ENCODE measurements around the gene KRTAP5-5. TPM values are rescaled to one million over a fixed set of nuclear protein-coding genes. Genes with fewer than 3 reads are reported as not detected.

Gene KRTAP5-5
- total and polyA plus RNA-seq, 2 of the 8 experiments (the other 6 are each of a cell fraction or from before 2014, with no cell fraction given), result 0.09 TPM; not detected in 1

DNA sequence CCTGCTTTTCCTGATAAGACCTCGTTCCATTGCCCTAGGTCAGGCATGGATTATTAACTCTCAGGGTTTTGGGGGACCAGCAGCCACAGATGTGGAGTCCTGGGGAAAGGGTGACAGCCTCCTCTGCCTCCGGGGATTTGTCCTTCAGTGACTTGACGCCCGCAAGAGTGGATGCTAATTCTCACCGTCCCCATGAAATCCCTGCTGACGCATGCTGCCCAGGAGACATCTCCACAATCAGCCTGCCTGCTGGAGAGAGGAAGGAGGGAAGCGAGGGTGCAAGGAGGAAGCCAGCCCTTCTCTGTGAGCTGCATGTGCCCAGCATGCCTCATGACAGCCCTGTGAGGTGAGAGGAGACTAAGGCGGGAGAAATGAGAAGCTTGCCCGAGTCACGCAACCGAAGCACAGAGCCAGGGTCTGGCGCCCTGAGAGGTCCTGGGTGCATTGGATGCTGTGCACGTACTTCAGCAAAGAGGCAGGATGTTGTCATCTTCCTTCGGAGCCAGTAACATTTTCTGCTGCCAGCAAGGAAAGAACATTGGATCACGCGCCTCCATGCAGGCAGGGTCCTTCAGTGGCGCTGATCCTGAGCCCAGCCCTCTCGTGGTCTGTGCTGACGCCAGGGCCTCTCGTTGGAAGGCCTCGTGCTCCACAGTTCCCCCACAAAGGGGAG lies 40.1 kb downstream of the KRTAP5-5 start:
- H3K9me3 ChIP-seq (ENCODE audit: insufficient read depth in 2 of 2, low read depth in 1 of 2, low read length in 1 of 2), result no peaks in the 10 kb centered on the region
- H4K8ac ChIP-seq (ENCODE audit: extremely low read depth, insufficient read depth, low read length), result no peak overlapping the region; the same call in 1 of the 2 replicates
- POLR2A ChIA-PET (ENCODE audit: partially characterized antibody), result no interaction called here
- peaks cover 0 to 2% of the 10 kb centered on the region in 2 experiments for H4K20me1 ChIP-seq (replicated peaks in 1 of 2; ENCODE audit: control insufficient read depth in 1 of 2, insufficient read depth in 2 of 2, low read length in 2 of 2)
- H2AFZ ChIP-seq (ENCODE audit: low read length), result no peak overlapping the region
- H2BK20ac ChIP-seq (ENCODE audit: low read length), result no peak overlapping the region
- H3K79me2 ChIP-seq (ENCODE audit: control insufficient read depth in 1 of 2, insufficient read depth in 2 of 2, low read length in 2 of 2), result no peaks in the 10 kb centered on the region
- H3K18ac ChIP-seq (ENCODE audit: extremely low read depth, low read length), result no peak overlapping the region
- no peak overlapping the region for H3K23ac ChIP-seq (ENCODE audit: insufficient read length)
- no peak for DNase-seq (ENCODE audit: low read depth in 1 of 2, low spot score in 2 of 2)
- no peak overlapping the region for H3K4ac ChIP-seq (replicated peaks; ENCODE audit: insufficient read length, low read depth, low read length)
- no peak overlapping the region for H3K56ac ChIP-seq (replicated peaks; ENCODE audit: insufficient read length, low read depth, low read length)
- FAIRE-seq, result no peak
- no peak overlapping the region for H2BK120ac ChIP-seq (replicated peaks; ENCODE audit: low read depth, low read length)
- no peaks in the 10 kb centered on the region; a peak in 1 of 7 replicates for H3K4me1 ChIP-seq (replicated peaks in 1 of 4; ENCODE audit: control insufficient read depth in 3 of 4, insufficient read depth in 4 of 4, low read length in 3 of 4)
- TF ChIP-seq CEBPB (IDR thresholded peaks at IDR 0.05; ENCODE audit: low read depth, low read length), result no peak
- TF ChIP-seq MAFK (IDR thresholded peaks at IDR 0.05; ENCODE audit: low read depth, low read length), result no peak
- TF ChIP-seq, protein P1, sequence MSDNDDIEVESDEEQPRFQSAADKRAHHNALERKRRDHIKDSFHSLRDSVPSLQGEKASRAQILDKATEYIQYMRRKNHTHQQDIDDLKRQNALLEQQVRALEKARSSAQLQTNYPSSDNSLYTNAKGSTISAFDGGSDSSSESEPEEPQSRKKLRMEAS (IDR thresholded peaks at IDR 0.05), result peak; percentile 80
- TF ChIP-seq POLR2AphosphoS5 (IDR thresholded peaks at IDR 0.05; ENCODE audit: low read depth, low read length), result no peak
- TF ChIP-seq, protein P2, sequence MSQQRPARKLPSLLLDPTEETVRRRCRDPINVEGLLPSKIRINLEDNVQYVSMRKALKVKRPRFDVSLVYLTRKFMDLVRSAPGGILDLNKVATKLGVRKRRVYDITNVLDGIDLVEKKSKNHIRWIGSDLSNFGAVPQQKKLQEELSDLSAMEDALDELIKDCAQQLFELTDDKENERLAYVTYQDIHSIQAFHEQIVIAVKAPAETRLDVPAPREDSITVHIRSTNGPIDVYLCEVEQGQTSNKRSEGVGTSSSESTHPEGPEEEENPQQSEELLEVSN (IDR thresholded peaks at IDR 0.05), result peak; percentile 94
- H3K4me2 ChIP-seq (ENCODE audit: insufficient read depth in 1 of 2, low read depth in 2 of 2, low read length in 2 of 2), result no peak overlapping the region
- no peak overlapping the region for H2AK5ac ChIP-seq (ENCODE audit: low read depth, low read length)
- H3K4me3 ChIP-seq (ENCODE audit: extremely low read depth in 1 of 4, insufficient read depth in 2 of 4, low read depth in 3 of 4, low read length in 4 of 4), result no peak overlapping the region
- H3K79me1 ChIP-seq (ENCODE audit: low read depth, low read length), result no peaks in the 10 kb centered on the region
- peaks cover 6% of the 10 kb centered on the region; the same call in 1 of the 2 replicates for H3K23me2 ChIP-seq (ENCODE audit: low read depth, low read length)
- no peak overlapping the region for H3K14ac ChIP-seq (ENCODE audit: insufficient read length)
- no peak overlapping the region for H2BK12ac ChIP-seq (ENCODE audit: low read depth, low read length)
- H3K27me3 ChIP-seq (replicated peaks in 1 of 4; ENCODE audit: control insufficient read depth in 3 of 4, extremely low read depth in 1 of 4, insufficient read depth in 3 of 4, low read length in 3 of 4), result peaks cover 0 to 4% (median 0%) of the 10 kb centered on the region in 4 experiments; a peak in 3 of 7 replicates
- CTCF ChIA-PET (ENCODE audit: partially characterized antibody), result interaction anchor here (1.1 kb wide), 1 partner anchor 17 kb away, joined by 4 read pairs; no protein-coding TSS in a partner anchor
- H3K9ac ChIP-seq (replicated peaks in 1 of 4; ENCODE audit: extremely low read depth in 1 of 4, low read depth in 3 of 4, low read length in 3 of 4), result no peak overlapping the region
- 90% methylated on average over 21 of the region's 21 CpGs; no CpG with 5 or more reads in 1 of the 2 experiments for WGBS, 2 experiments (ENCODE audit: extremely low coverage in 1 of 2, insufficient coverage in 1 of 2, insufficient read length in 1 of 2, insufficient replicate concordance in 2 of 2, low coverage in 1 of 2, low lambda C conversion rate in 2 of 2, missing lambda C conversion rate in 1 of 2)
- no peak overlapping the region for H2BK5ac ChIP-seq (ENCODE audit: low read depth, low read length)
- no peak overlapping the region for H2BK15ac ChIP-seq (ENCODE audit: low read length)
- no peak overlapping the region for H3K27ac ChIP-seq (ENCODE audit: low read depth, low read length)
- no peak overlapping the region for H4K5ac ChIP-seq (ENCODE audit: insufficient read length, low read depth, low read length)
- H3K36me3 ChIP-seq (ENCODE audit: control insufficient read depth in 2 of 4, insufficient read depth in 4 of 4, low read length in 3 of 4), result no peaks in the 10 kb centered on the region
- no peak overlapping the region for H4K91ac ChIP-seq (replicated peaks; ENCODE audit: insufficient read length, low read length)
